Fibroblast of villous mesenchyme (primary cell): ENCODE results near the gene PROCR. TPM values are rescaled to one million over a fixed set of nuclear protein-coding genes. Genes with fewer than 3 reads are reported as not detected.

ENCODE experiments used
- DNase-seq: peaks from one replicate; pipeline ENCODE4 v3.0.0-alpha.2; 2010; ENCODE audit warnings: low read depth
- H3K4me3 ChIP-seq: 2 replicates; pipeline ENCODE4 v1.5.1; 2011; ENCODE audit warnings: low read depth, mild to moderate bottlenecking, low read length
- CTCF ChIP-seq: IDR thresholded peaks from 2 replicates; pipeline ENCODE4 v1.5.1; 2012; ENCODE audit warnings: low read depth, mild to moderate bottlenecking, low read length; ENCODE audit not compliant: insufficient read depth
- total RNA-seq: library from RNA; depleted of rRNA; stranded (reverse); fragments of >200 nt; gene quantifications from 2 replicates; pipeline ENCODE4 v1.2.3, GENCODE V29; 2012

Gene PROCR
- total RNA-seq, 1 donor = 22.9 TPM

- DNase-seq = no peak
- TF ChIP-seq CTCF = no peak
These were observed 38.1 kb upstream of the PROCR start for GRCh38 chr20:35133735-35134134.

GRCh38 chr20:35134472-35134871, 37.4 kb upstream of the PROCR start:
- DNase-seq = no peak
- TF ChIP-seq CTCF = no peak
- no peak overlapping the region for H3K4me3 ChIP-seq

More at GRCh38 chr20:35133735-35134134, 38.1 kb upstream of the PROCR start:
- no peak overlapping the region for H3K4me3 ChIP-seq

GRCh38 chr20:35134880-35135279, 37.0 kb upstream of the PROCR start:
- TF ChIP-seq CTCF = no peak
- no peak for DNase-seq
- no peak overlapping the region for H3K4me3 ChIP-seq

- peak; percentile 71 for DNase-seq
- no peak overlapping the region for H3K4me3 ChIP-seq
- no peak for TF ChIP-seq CTCF
These were observed 35.8 kb upstream of the PROCR start for GRCh38 chr20:35135867-35136586.

- no peak overlapping the region for H3K4me3 ChIP-seq
- no peak for DNase-seq
- no peak for TF ChIP-seq CTCF
These were observed 27.2 kb upstream of the PROCR start for GRCh38 chr20:35144694-35145093.

- DNase-seq = peak; percentile 79
- TF ChIP-seq CTCF = peak; percentile 71
- H3K4me3 ChIP-seq = no peak overlapping the region
These were observed 26.7 kb upstream of the PROCR start for GRCh38 chr20:35145141-35145564.

GRCh38 chr20:35146299-35146919, 25.5 kb upstream of the PROCR start:
- H3K4me3 ChIP-seq = peak overlapping the region; percentile 98
- DNase-seq = peak; percentile 12
- TF ChIP-seq CTCF = peak; percentile 20
